Measurements from ENCODE around the gene ALPP.
"Not testable (repeated sequence)": the region's sequence is repeated elsewhere in the genome, so short reads cannot be mapped to it uniquely, and the experiment has no call there.

ALPP gene

GRCh38 chr2:232378735-232379151, at the start of gene ALPP:
TSS of gene ALPP (plus strand) at chr2:232378751. CDS start at chr2:232378803, 52 bp downstream.
- not testable (repeated sequence) for H3K27ac ChIP-seq (ENCODE audit: low read depth, low read length); H3K4me3 ChIP-seq (ENCODE audit: low read depth in 1 of 5, low read length in 5 of 5); H3K4me1 ChIP-seq (ENCODE audit: control insufficient read depth in 5 of 5, insufficient read depth in 5 of 5, low read length in 5 of 5); H3K9me3 ChIP-seq (ENCODE audit: control insufficient read depth in 5 of 5, low read length in 5 of 5); H3K9ac ChIP-seq (ENCODE audit: low read length in 5 of 5); H3K36me3 ChIP-seq (ENCODE audit: control insufficient read depth in 5 of 5, insufficient read depth in 5 of 5, low read length in 5 of 5)
- H3K27me3 ChIP-seq (ENCODE audit: control insufficient read depth in 5 of 5, insufficient read depth in 4 of 5, low read length in 5 of 5), result peaks cover 7 to 22% (median 19%) of the 10 kb centered on the region in 5 donors

DNA sequence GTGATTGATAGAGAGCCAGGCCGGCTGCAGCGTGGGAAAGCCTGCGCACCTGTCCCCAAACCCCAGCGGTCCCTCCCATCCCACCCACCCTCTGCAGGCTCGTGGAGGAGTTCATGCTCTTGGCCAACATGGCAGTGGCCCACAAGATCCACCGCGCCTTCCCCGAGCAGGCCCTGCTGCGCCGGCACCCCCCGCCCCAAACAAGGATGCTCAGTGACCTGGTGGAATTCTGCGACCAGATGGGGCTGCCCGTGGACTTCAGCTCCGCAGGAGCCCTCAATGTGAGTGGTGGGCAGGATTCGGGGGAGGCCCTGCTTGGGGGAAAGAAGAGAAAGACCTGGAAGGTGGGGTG, 48.9 kb upstream of the ALPP start:
- Histone ChIP-seq H3K27ac (ENCODE audit: low read depth, low read length) (no peak overlapping the region), H3K4me1 (ENCODE audit: control insufficient read depth in 5 of 5, insufficient read depth in 5 of 5, low read length in 5 of 5) (peaks cover 0 to 9% (median 0%) of the 10 kb centered on the region in 5 donors), H3K4me3 (ENCODE audit: low read depth in 1 of 5, low read length in 5 of 5) (no peak overlapping the region), H3K9ac (ENCODE audit: low read length in 5 of 5) (no peak overlapping the region), H3K27me3 (ENCODE audit: control insufficient read depth in 5 of 5, insufficient read depth in 4 of 5, low read length in 5 of 5) (no peaks in the 10 kb centered on the region), H3K9me3 (ENCODE audit: control insufficient read depth in 5 of 5, low read length in 5 of 5) (no peaks in the 10 kb centered on the region), H3K36me3 (ENCODE audit: control insufficient read depth in 5 of 5, insufficient read depth in 5 of 5, low read length in 5 of 5) (peaks cover 0 to 16% (median 5%) of the 10 kb centered on the region in 5 donors)

- Histone ChIP-seq H3K36me3 (ENCODE audit: control insufficient read depth in 5 of 5, insufficient read depth in 5 of 5, low read length in 5 of 5) (peaks cover 0 to 16% (median 5%) of the 10 kb centered on the region in 5 donors), H3K4me1 (ENCODE audit: control insufficient read depth in 5 of 5, insufficient read depth in 5 of 5, low read length in 5 of 5) (peaks cover 0 to 9% (median 0%) of the 10 kb centered on the region in 5 donors), H3K4me3 (ENCODE audit: low read depth in 1 of 5, low read length in 5 of 5) (no peak overlapping the region), H3K9me3 (ENCODE audit: control insufficient read depth in 5 of 5, low read length in 5 of 5) (no peaks in the 10 kb centered on the region), H3K27me3 (ENCODE audit: control insufficient read depth in 5 of 5, insufficient read depth in 4 of 5, low read length in 5 of 5) (no peaks in the 10 kb centered on the region), H3K27ac (ENCODE audit: low read depth, low read length) (no peak overlapping the region), H3K9ac (ENCODE audit: low read length in 5 of 5) (no peak overlapping the region)
Observed at GRCh38 chr2:232330068-232330999, 48.2 kb upstream of the ALPP start.

DNA sequence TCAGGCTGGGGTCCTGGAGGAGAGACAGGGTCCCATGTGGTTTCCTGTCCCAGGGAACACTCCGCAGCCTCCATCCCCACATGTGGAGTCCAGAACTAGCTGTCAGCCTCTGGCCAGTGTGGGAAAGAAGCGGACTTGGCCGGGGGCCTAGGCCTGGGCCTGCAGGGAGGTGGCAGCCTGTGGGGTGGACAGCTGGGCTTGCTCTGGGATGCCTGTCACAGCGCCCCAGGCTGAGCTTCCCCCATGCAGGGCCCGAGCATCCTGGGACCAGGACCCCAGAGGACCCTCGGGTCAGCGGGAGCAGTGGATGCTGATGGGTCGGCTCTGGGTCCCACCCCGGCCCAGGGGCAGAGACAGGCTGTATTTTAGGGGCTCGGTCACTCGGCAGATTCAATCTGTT, 47.5 kb upstream of the ALPP start:
- H3K9ac ChIP-seq (ENCODE audit: low read length in 5 of 5); H3K27ac ChIP-seq (ENCODE audit: low read depth, low read length); H3K27me3 ChIP-seq (ENCODE audit: control insufficient read depth in 5 of 5, insufficient read depth in 4 of 5, low read length in 5 of 5); H3K9me3 ChIP-seq (ENCODE audit: control insufficient read depth in 5 of 5, low read length in 5 of 5); H3K4me1 ChIP-seq (ENCODE audit: control insufficient read depth in 5 of 5, insufficient read depth in 5 of 5, low read length in 5 of 5); H3K4me3 ChIP-seq (ENCODE audit: low read depth in 1 of 5, low read length in 5 of 5): not testable (repeated sequence)
- H3K36me3 ChIP-seq (ENCODE audit: control insufficient read depth in 5 of 5, insufficient read depth in 5 of 5, low read length in 5 of 5), result peaks cover 0 to 22% (median 5%) of the 10 kb centered on the region in 5 donors

DNA sequence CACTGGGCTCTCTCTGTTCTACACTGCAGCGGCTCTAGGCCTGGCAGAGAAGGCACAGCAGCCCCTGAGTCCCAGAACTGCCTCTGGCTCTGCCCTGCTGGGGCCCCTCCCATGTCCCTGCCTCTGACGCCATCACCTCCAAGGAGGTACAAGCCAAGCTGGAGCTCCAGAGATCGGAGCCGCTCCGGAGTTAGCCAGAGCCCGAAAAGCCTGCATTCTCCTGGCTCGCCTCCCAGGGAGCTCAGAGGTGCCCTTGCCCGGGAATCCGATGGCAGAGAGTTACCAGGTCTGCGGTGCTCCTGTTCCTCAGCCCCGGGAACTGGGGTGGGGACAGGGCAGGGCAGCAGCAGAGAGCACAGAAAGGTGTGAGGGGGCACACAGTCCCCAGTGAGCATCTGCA, 46.9 kb upstream of the ALPP start:
- not testable (repeated sequence) for H3K4me1 ChIP-seq (ENCODE audit: control insufficient read depth in 5 of 5, insufficient read depth in 5 of 5, low read length in 5 of 5); H3K27me3 ChIP-seq (ENCODE audit: control insufficient read depth in 5 of 5, insufficient read depth in 4 of 5, low read length in 5 of 5)

GRCh38 chr2:232332244-232332939, 46.2 kb upstream of the ALPP start:
- peaks cover 0 to 34% (median 8%) of the 10 kb centered on the region in 5 donors for H3K36me3 ChIP-seq (ENCODE audit: control insufficient read depth in 5 of 5, insufficient read depth in 5 of 5, low read length in 5 of 5)
- not testable (repeated sequence) for H3K9me3 ChIP-seq (ENCODE audit: control insufficient read depth in 5 of 5, low read length in 5 of 5); H3K4me3 ChIP-seq (ENCODE audit: low read depth in 1 of 5, low read length in 5 of 5)

More for the DNA sequence above, 46.9 kb upstream of the ALPP start:
- H3K4me3 ChIP-seq (ENCODE audit: low read depth in 1 of 5, low read length in 5 of 5); H3K9ac ChIP-seq (ENCODE audit: low read length in 5 of 5); H3K9me3 ChIP-seq (ENCODE audit: control insufficient read depth in 5 of 5, low read length in 5 of 5); H3K27ac ChIP-seq (ENCODE audit: low read depth, low read length): not testable (repeated sequence)
- peaks cover 0 to 27% (median 7%) of the 10 kb centered on the region in 5 donors for H3K36me3 ChIP-seq (ENCODE audit: control insufficient read depth in 5 of 5, insufficient read depth in 5 of 5, low read length in 5 of 5)

DNA sequence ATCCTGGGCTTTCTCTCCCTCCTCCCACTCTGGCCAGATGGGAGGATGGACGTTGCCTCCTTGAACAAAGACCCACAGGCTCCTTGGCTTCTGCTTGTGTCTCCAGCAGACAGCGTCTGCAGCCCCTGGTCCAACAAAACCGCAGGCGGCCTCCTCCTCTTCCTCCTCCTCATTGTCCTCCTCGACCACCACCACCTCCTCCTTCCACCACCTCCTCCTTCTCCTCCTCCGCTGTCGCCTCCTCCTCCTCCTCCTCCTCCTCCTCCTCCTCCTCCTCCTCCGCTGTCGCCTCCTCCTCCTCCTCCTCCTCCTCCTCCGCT, 45.7 kb upstream of the ALPP start:
- no peak overlapping the region for H3K9ac ChIP-seq (ENCODE audit: low read length in 5 of 5)
- H3K9me3 ChIP-seq (ENCODE audit: control insufficient read depth in 5 of 5, low read length in 5 of 5), result no peaks in the 10 kb centered on the region
- H3K4me3 ChIP-seq (ENCODE audit: low read depth in 1 of 5, low read length in 5 of 5), result no peak overlapping the region
- H3K27ac ChIP-seq (ENCODE audit: low read depth, low read length), result no peak overlapping the region
- no peaks in the 10 kb centered on the region for H3K27me3 ChIP-seq (ENCODE audit: control insufficient read depth in 5 of 5, insufficient read depth in 4 of 5, low read length in 5 of 5)
- H3K4me1 ChIP-seq (ENCODE audit: control insufficient read depth in 5 of 5, insufficient read depth in 5 of 5, low read length in 5 of 5), result no peaks in the 10 kb centered on the region
- peaks cover 0 to 35% (median 8%) of the 10 kb centered on the region in 5 donors for H3K36me3 ChIP-seq (ENCODE audit: control insufficient read depth in 5 of 5, insufficient read depth in 5 of 5, low read length in 5 of 5)

More at GRCh38 chr2:232332244-232332939, 46.2 kb upstream of the ALPP start:
- H3K9ac ChIP-seq (ENCODE audit: low read length in 5 of 5); H3K27me3 ChIP-seq (ENCODE audit: control insufficient read depth in 5 of 5, insufficient read depth in 4 of 5, low read length in 5 of 5); H3K27ac ChIP-seq (ENCODE audit: low read depth, low read length); H3K4me1 ChIP-seq (ENCODE audit: control insufficient read depth in 5 of 5, insufficient read depth in 5 of 5, low read length in 5 of 5): not testable (repeated sequence)

DNA sequence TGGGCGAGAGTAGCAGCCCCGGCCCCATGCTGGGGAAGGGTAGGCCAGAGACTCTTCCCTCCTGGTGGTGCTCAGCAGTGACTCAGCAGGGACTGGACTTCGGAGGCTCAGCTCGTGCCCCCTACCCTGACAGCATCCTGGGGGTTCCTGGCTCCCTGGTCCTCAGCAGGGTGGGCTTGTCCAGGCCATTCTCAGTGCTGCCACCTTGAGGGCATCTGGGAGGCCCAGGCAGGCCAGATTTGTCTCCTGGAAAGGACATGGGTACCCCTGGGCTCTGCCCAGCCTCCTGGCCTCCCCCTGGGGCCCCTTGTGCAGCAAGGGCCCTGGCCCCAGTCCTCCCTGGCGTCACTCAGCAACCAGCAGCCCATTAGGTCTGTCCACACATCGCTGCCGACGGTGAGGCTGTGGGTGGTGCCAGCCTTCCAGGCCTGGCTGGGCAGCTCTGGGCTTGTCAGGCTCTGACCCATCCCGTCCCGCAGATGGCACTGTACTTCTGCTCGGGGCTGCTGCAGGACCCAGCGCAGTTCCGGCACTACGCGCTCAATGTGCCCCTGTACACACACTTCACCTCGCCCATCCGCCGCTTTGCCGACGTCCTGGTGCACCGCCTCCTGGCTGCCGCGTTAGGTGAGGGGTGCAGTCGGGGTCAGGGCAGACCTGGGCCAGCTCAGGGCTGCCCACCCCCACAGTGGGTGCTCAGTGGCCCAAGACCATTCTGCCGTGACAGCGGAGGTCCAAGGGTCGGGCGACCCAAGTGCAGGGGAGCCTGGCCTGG, 45.0 kb upstream of the ALPP start:
- H3K27ac ChIP-seq (ENCODE audit: low read depth, low read length), result no peak overlapping the region
- no peaks in the 10 kb centered on the region for H3K27me3 ChIP-seq (ENCODE audit: control insufficient read depth in 5 of 5, insufficient read depth in 4 of 5, low read length in 5 of 5)
- no peaks in the 10 kb centered on the region for H3K4me1 ChIP-seq (ENCODE audit: control insufficient read depth in 5 of 5, insufficient read depth in 5 of 5, low read length in 5 of 5)
- no peaks in the 10 kb centered on the region for H3K9me3 ChIP-seq (ENCODE audit: control insufficient read depth in 5 of 5, low read length in 5 of 5)
- no peak overlapping the region for H3K9ac ChIP-seq (ENCODE audit: low read length in 5 of 5)
- peaks cover 0 to 35% (median 8%) of the 10 kb centered on the region in 5 donors for H3K36me3 ChIP-seq (ENCODE audit: control insufficient read depth in 5 of 5, insufficient read depth in 5 of 5, low read length in 5 of 5)
- no peak overlapping the region for H3K4me3 ChIP-seq (ENCODE audit: low read depth in 1 of 5, low read length in 5 of 5)

GRCh38 chr2:232334136-232334884, 44.2 kb upstream of the ALPP start:
- not testable (repeated sequence) for H3K27ac ChIP-seq (ENCODE audit: low read depth, low read length); H3K4me3 ChIP-seq (ENCODE audit: low read depth in 1 of 5, low read length in 5 of 5); H3K9ac ChIP-seq (ENCODE audit: low read length in 5 of 5); H3K4me1 ChIP-seq (ENCODE audit: control insufficient read depth in 5 of 5, insufficient read depth in 5 of 5, low read length in 5 of 5); H3K27me3 ChIP-seq (ENCODE audit: control insufficient read depth in 5 of 5, insufficient read depth in 4 of 5, low read length in 5 of 5); H3K9me3 ChIP-seq (ENCODE audit: control insufficient read depth in 5 of 5, low read length in 5 of 5)
- peaks cover 0 to 35% (median 8%) of the 10 kb centered on the region in 5 donors for H3K36me3 ChIP-seq (ENCODE audit: control insufficient read depth in 5 of 5, insufficient read depth in 5 of 5, low read length in 5 of 5)
